TTC549 (cell line): ENCODE results near the gene PPP1R3G.

Experiments used
- FAIRE-seq: peaks from 2 replicates; lab custom pipeline; 2012; peaks lifted over from hg19 to GRCh38; lab: Jason Lieb, UNC

Gene PPP1R3G

GRCh38 chr6:5094327-5094726 is 9.2 kb downstream of the PPP1R3G start:
- no peak for FAIRE-seq

GRCh38 chr6:5095236-5095635 is 10.1 kb downstream of the PPP1R3G start:
- no peak for FAIRE-seq

DNA sequence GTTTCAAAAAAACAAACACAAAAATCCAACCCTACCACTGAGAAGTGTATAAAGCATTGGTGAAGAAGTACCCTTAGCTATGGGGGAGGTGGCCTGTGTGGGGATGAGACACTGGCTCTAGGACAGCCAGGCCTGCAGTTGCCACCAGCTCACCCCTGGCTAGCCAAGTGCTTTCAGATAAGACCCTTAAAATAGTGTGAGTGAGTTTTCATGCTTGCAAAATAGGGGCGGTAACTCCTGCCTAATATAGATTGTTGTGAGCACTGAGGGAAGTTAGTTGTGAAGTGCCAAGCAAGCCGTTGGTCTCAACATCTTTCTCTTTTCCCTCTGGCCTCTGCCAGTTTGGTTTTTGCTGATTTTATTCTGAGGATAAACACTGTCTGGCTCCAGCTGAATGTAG is 11.3 kb downstream of the PPP1R3G start:
- no peak for FAIRE-seq

- FAIRE-seq: no peak
These were observed 13.5 kb downstream of the PPP1R3G start for GRCh38 chr6:5098501-5099270.

DNA sequence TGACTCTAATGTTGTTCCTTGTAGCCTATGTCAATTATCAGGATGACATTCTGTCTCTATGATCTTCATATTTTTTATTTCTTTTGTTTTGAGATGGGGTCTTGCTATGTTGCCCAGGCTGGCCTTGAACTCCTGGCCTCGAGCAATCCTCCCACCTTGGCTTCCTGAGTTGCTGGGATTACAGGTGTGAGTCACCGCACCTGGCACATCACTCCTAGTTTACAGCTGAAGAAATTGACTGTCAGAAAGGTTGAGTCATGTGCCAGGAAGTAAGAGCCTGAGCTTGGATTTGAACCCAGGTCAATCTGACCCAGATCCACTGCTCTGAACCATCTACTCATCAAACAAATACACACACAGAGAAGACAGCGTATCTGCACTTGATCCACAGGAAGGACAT is 14.4 kb downstream of the PPP1R3G start:
- FAIRE-seq: no peak

DNA sequence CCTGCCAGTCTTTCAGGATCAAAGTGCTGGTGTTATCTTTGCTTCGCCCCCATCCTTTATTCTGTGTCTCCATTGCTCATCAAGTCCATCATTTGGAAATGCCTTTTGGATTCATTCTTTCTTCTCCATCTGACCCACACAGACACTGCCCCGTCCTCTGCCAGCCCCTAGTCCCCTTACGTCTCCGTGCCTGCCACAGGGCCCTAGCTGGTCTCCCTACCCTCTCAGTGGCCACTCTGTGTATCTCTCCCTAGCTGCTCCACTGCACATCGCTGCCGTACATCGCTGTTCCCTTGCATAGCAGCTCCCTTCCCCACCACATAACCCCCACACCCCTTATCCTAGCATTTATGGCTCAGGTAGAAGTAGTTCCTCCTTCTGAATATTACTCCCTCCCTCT is 15.7 kb downstream of the PPP1R3G start:
- FAIRE-seq: no peak

- FAIRE-seq: no peak
These were observed 17.3 kb downstream of the PPP1R3G start for GRCh38 chr6:5102267-5102970.

GRCh38 chr6:5103250-5103649 is 18.1 kb downstream of the PPP1R3G start:
- no peak for FAIRE-seq

GRCh38 chr6:5104667-5105066 is 19.5 kb downstream of the PPP1R3G start:
- no peak for FAIRE-seq

GRCh38 chr6:5105146-5105545 is 20.0 kb downstream of the PPP1R3G start:
- no peak for FAIRE-seq

GRCh38 chr6:5107341-5107740 is 22.2 kb downstream of the PPP1R3G start:
- FAIRE-seq: no peak

- no peak for FAIRE-seq
These were observed 22.9 kb downstream of the PPP1R3G start for GRCh38 chr6:5108068-5108467.

GRCh38 chr6:5108536-5109150 is 23.5 kb downstream of the PPP1R3G start:
- FAIRE-seq: no peak

DNA sequence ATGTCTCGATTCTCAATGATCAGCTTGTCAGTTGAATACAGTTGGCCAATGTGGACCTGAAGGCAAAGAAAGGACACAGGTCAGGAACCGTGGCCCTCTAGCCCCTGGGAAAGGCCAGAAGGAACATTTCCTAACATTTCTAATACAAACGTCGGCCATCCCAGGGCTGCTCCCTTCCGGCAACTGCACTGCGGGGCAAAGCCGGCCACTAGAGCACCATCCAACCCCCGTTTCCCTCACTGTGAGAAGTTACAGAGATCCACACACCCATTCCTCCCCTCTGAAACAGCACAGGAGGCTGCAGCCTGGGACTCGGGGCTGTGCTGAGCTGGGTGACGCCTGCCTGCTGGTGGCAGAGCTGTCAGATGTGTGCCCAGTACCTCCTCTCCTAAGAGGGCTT is 24.3 kb downstream of the PPP1R3G start:
- FAIRE-seq: no peak

DNA sequence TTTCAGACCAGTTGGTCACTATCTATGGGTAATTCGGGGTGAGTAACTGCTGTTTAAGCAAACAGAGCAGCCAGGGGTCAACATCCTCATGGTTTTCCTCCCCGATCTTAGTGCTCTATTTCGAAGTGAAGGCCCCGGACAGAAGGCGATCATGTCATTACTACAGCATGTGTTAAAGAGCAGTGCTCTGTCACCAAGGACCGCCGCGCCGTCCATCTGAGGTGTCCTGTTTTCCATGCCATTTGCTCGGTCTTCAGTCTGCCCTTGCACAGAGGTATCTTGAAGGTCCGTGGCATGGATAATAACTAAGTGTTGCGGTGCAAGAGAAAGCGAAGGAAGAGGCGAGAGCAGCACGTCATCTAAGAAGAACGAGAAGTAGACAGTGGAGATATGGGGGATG is 25.1 kb downstream of the PPP1R3G start:
- FAIRE-seq: no peak

- no peak for FAIRE-seq
These were observed 26.5 kb downstream of the PPP1R3G start for GRCh38 chr6:5111626-5112025.

DNA sequence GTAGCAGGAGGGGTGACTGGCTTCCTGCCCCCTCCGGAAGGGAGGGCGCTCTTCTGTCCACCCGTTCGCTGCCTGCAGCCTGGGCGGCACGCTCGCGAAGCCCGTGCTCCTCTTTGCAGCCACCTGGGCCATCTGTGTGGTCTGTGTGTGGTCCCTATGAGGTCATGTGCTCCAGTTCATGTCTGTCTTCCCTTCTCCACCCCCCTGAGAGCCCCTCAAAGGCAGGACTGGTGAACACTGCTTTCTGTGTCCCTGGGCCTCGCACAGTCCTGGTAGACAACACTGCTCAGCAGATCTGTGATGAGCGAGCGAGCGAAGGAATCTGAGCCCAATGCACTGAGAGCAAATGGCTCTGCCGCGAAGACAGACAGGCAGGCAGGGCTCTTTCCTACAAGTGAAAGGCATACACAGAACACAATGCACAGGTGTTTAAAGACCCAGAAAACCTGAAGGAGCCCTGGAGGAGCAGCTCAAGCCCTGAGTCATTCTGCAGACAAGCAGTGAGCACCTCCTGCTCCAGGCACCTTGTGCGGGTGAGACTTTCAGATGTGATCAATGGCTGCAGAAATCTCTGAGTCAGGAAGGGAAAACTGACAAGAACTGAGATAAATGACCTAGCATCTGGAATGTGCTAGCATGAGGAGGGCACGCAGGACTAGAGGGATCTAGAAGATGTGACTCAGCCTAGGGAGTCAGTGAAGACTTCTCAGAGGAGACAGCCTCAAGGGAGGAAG is 27.1 kb downstream of the PPP1R3G start:
- FAIRE-seq: no peak

GRCh38 chr6:5113096-5113495 is 28.0 kb downstream of the PPP1R3G start:
- FAIRE-seq: no peak

- FAIRE-seq: no peak
These were observed 30.0 kb downstream of the PPP1R3G start for GRCh38 chr6:5115168-5115567.

- FAIRE-seq: no peak
These were observed 31.3 kb downstream of the PPP1R3G start for GRCh38 chr6:5116243-5116991.

- no peak for FAIRE-seq
These were observed 34.2 kb downstream of the PPP1R3G start for GRCh38 chr6:5119090-5119951.
